SK-N-MC (cell line): ENCODE data around the gene CCKAR.

Source experiments
- EZH2 ChIP-seq: fragments of 200-600 bp; sonication (generic); IDR thresholded peaks from one replicate; pipeline ENCODE4 v1.6.1; 2017; ENCODE audit warnings: antibody characterized with exemption
- FOXP2 ChIP-seq: optimal IDR thresholded peaks from 2 replicates; pipeline ENCODE3; 2011; ENCODE audit warnings: mild to moderate bottlenecking, moderate library complexity; ENCODE audit not compliant: insufficient read depth; ENCODE audit errors: extremely low read length, control extremely low read depth
- POLR2AphosphoS5 ChIP-seq: IDR thresholded peaks from 2 replicates; pipeline ENCODE4 v1.6.1; 2012; ENCODE audit warnings: mild to moderate bottlenecking, low read depth, low read length, borderline replicate concordance

GRCh38 chr4:26525136-26525770, 35.0 kb upstream of the CCKAR start:
- TF ChIP-seq FOXP2 (no peak), POLR2AphosphoS5 (no peak), EZH2 (no peak)
